ENCODE results near the gene RBBP7.

The RBBP7 gene

DNA sequence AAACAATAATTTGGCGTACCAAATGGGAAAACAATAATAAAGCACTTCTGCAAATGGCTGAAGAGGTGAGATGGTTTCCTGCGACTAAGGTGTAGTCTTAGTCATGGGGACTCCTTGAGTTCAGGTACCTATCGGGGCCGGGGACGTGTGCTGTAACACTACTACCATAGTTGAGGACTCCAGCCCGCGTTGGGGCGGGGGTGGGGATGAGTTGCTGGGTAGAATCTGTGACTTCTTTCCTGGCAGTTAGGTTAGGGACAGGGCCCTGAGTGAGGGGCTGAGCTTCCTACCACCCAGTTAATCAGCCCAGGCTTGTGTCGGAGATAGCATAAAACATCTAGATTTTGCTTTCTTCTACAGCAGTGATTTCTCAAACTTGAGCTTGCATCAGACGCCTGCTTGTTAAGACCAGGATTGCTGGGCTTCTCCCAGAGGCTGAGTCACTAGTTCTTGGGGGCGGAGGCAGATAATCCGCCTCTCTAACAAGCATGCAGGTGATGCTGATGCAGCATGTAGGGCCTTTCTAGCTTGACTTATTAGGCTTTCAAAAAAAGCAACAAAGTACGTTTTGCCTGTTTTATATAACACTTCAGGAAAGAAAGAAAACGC lies 30.2 kb downstream of the RBBP7 start:
- TF ChIP-seq, protein P1, sequence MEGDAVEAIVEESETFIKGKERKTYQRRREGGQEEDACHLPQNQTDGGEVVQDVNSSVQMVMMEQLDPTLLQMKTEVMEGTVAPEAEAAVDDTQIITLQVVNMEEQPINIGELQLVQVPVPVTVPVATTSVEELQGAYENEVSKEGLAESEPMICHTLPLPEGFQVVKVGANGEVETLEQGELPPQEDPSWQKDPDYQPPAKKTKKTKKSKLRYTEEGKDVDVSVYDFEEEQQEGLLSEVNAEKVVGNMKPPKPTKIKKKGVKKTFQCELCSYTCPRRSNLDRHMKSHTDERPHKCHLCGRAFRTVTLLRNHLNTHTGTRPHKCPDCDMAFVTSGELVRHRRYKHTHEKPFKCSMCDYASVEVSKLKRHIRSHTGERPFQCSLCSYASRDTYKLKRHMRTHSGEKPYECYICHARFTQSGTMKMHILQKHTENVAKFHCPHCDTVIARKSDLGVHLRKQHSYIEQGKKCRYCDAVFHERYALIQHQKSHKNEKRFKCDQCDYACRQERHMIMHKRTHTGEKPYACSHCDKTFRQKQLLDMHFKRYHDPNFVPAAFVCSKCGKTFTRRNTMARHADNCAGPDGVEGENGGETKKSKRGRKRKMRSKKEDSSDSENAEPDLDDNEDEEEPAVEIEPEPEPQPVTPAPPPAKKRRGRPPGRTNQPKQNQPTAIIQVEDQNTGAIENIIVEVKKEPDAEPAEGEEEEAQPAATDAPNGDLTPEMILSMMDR (conservative IDR thresholded peaks at IDR 0.05; ENCODE audit: low read depth, low read length), result no peak
- DNase-seq (ENCODE audit: low read depth), result peak; percentile 98
- H3K4me3 ChIP-seq (ENCODE audit: low read length), result no peak overlapping the region

GRCh38 chrX:16839219-16839851 lies 30.8 kb downstream of the RBBP7 start:
- TF ChIP-seq, protein P1 (conservative IDR thresholded peaks at IDR 0.05; ENCODE audit: low read depth, low read length), result no peak
- DNase-seq (ENCODE audit: low read depth), result peak; percentile 7
- no peak overlapping the region for H3K4me3 ChIP-seq (ENCODE audit: low read length)

DNA sequence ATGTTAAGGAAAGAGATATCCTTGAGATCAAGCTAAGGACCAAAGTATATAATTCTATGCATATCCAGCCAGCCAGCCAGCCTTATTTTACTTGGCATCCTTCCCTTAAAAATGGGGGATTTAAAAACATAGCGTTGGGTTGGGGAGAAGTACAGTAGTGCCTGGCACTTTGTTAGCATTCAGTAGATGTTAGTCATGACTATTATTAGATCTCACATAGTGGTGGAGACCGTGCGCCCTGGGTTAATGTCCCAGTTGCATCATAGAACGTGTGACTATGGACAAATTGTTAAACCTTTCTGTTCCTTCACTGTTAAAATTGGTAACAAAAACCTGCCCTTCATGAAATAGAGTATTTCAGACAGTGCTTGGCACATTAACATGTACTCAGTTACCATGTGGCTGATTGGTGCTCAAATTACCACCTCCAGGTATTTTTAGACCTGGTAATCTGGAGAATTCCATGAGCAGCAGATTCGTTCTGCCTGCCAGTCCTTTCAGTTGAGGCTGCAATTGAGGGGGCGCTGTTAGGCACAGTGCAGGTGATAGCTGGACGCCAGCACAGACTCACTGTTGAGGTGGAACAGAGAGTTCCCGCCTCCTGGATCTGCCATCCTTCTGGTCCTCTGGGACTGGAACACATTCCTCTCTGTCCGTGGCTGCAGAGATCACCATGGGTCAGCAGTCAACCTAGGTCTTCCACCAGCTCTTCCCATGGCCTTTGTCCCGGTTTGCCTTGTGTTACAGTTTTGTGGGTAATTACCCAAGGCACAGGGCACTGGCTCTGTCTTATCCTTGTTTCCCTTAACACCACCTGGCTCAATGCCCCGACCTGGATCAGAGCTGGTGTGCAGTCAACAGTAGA lies 31.7 kb downstream of the RBBP7 start:
- TF ChIP-seq, protein P1 (conservative IDR thresholded peaks at IDR 0.05; ENCODE audit: low read depth, low read length), result peak; percentile 37
- no peak overlapping the region for H3K4me3 ChIP-seq (ENCODE audit: low read length)
- DNase-seq (ENCODE audit: low read depth), result peak; percentile 96

GRCh38 chrX:16836371-16836770 lies 33.8 kb downstream of the RBBP7 start:
- peak; percentile 20 for DNase-seq (ENCODE audit: low read depth)
- TF ChIP-seq, protein P1 (conservative IDR thresholded peaks at IDR 0.05; ENCODE audit: low read depth, low read length), result peak; percentile 67

DNA sequence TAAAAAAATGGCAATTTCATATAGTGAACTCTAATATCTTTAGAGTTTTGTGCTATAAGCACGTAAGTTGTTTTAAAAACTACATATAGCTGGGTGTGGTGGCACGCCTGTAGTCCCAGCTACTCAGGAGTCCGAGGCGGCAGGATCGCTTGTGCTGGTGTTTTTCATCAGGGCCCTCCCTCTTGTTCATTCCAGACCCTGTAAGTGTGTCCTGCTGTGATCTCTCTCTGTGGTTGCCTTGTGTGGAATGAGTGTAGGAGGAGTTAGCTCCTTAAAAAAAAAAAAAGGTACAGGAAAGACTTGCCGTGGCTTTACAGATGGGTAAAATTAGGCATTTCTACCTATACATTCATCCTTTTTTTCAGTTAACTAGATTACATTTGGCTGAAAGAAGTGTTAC lies 35.4 kb downstream of the RBBP7 start:
- TF ChIP-seq, protein P1 (conservative IDR thresholded peaks at IDR 0.05; ENCODE audit: low read depth, low read length), result no peak
- no peak for DNase-seq (ENCODE audit: low read depth)
- no peak overlapping the region for H3K4me3 ChIP-seq (ENCODE audit: low read length)

More at GRCh38 chrX:16836371-16836770, 33.8 kb downstream of the RBBP7 start:
- no peak overlapping the region for H3K4me3 ChIP-seq (ENCODE audit: low read length)

DNA sequence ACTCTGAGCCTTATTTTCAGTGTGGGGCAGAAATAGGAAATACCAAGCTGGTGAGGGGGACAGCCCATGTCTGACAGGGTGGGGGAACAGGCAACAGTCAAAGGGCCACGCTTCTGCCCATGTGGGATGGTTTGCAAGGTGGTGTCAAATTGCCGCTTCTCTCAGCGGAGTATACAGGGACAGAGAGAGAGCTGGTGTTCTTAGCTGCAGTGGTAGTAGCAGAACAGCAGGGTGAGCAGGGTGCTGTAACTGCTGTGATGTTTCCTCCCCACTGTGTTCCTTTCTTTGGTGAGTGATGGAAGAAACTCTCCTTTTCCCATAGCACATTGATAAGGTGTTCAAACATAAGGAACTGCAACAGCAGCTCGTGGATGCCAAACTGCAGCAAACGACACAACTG lies 37.9 kb downstream of the RBBP7 start:
- TF ChIP-seq, protein P1 (conservative IDR thresholded peaks at IDR 0.05; ENCODE audit: low read depth, low read length), result peak; percentile 19
- H3K4me3 ChIP-seq (ENCODE audit: low read length), result no peak overlapping the region
- DNase-seq (ENCODE audit: low read depth), result no peak

Data from retinal pigment epithelial cell (primary cell).